Spleen (tissue), 7 donors: ENCODE data around the gene FAM219A.

Experiments
- POLR2A ChIP-seq, 3 donors: fragments of 450-650 bp; IDR thresholded peaks; one replicate each; pipeline ENCODE4 v1.5.1; 2017; ENCODE audit warnings: antibody characterized with exemption in 3 of 3, mild to moderate bottlenecking in 1 of 3
- POLR2AphosphoS5 ChIP-seq, 3 donors: sonication (generic); formaldehyde crosslinking; IDR thresholded peaks; one replicate each; pipeline ENCODE4 v1.5.1; 2017; ENCODE audit warnings: antibody characterized with exemption in 3 of 3
- TF ChIP-seq, protein P1 (sequence below), 11 experiments: fragments of 200-600 bp in 7 of 11; fragments of 450-650 bp in 4 of 11; sonication (generic) in 4 of 11; IDR thresholded peaks in 8 of 11; conservative IDR thresholded peaks in 3 of 11; 1 replicate in 7 of 11; 2 replicates in 4 of 11; pipeline versions ENCODE4 v1.4.0 to v1.8.0; 2016 to 2021; ENCODE audit warnings: antibody characterized with exemption in 11 of 11, inconsistent platforms in 4 of 11, mild to moderate bottlenecking in 1 of 11
- donor health status: DM: no; HTN: no; CAD: no; lungs with moderate emphysema.
- donor health status: DM: no; HTN: no; CAD: no.
- donor health status: DM: no; HTN: no; CAD: no.

GRCh38 chr9:34381323-34381722 is 77.0 kb downstream of the FAM219A start:
- TF ChIP-seq, protein P1, sequence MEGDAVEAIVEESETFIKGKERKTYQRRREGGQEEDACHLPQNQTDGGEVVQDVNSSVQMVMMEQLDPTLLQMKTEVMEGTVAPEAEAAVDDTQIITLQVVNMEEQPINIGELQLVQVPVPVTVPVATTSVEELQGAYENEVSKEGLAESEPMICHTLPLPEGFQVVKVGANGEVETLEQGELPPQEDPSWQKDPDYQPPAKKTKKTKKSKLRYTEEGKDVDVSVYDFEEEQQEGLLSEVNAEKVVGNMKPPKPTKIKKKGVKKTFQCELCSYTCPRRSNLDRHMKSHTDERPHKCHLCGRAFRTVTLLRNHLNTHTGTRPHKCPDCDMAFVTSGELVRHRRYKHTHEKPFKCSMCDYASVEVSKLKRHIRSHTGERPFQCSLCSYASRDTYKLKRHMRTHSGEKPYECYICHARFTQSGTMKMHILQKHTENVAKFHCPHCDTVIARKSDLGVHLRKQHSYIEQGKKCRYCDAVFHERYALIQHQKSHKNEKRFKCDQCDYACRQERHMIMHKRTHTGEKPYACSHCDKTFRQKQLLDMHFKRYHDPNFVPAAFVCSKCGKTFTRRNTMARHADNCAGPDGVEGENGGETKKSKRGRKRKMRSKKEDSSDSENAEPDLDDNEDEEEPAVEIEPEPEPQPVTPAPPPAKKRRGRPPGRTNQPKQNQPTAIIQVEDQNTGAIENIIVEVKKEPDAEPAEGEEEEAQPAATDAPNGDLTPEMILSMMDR (IDR thresholded peaks at IDR 0.05 in 8 of 11, conservative IDR thresholded peaks at IDR 0.05 in 3 of 11) = no peak
- no peak for TF ChIP-seq POLR2A (IDR thresholded peaks at IDR 0.05)
- no peak for TF ChIP-seq POLR2AphosphoS5 (IDR thresholded peaks at IDR 0.05)
